Measurements from ENCODE around the gene BEND4.
"Not testable (repeated sequence)": the region's sequence is repeated elsewhere in the genome, so short reads cannot be mapped to it uniquely, and the experiment has no call there.

Gene BEND4

GRCh38 chr4:42152507-42153504 is at the start of gene BEND4:
Gene BEND4 (minus strand): TSS chr4:42152655. CDS start chr4:42152143, 512 bp downstream.
- DNase-seq = no peak

GRCh38 chr4:42197341-42197740 is 44.9 kb upstream of the BEND4 start:
- no peak for DNase-seq

DNA sequence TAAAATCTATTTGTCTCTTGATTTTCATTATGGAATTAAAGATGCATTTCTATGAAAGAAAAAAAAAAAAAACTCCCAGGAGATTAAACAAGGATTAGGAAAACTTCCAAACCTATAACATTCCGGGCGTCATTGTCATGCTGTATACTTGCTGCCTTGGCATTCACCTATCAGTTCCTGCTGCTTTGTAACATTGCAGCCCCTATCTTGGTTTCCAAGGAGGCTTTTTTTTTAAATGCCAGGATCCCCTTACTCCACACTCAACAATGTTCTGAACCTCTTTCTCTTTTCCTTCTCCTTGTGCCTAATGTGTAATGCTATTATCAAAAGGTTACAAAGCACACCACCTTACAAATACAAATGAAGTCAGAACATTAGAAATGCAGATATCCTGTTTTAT is 20.5 kb upstream of the BEND4 start:
- DNase-seq = no peak

GRCh38 chr4:42172128-42172790 is 19.8 kb upstream of the BEND4 start:
- no peak for DNase-seq

- no peak for DNase-seq
Measured at GRCh38 chr4:42167709-42168108, 15.3 kb upstream of the BEND4 start.

- DNase-seq = not testable (repeated sequence)
Measured at GRCh38 chr4:42166186-42166585, 13.7 kb upstream of the BEND4 start.

- DNase-seq = no peak
Measured at GRCh38 chr4:42159271-42160001, 7.0 kb upstream of the BEND4 start.

- peak; percentile 44 for DNase-seq
Measured at GRCh38 chr4:42151568-42152506, 618 bp downstream of the BEND4 start.

- DNase-seq = no peak
Measured at GRCh38 chr4:42150653-42151567, 1.5 kb downstream of the BEND4 start.

DNA sequence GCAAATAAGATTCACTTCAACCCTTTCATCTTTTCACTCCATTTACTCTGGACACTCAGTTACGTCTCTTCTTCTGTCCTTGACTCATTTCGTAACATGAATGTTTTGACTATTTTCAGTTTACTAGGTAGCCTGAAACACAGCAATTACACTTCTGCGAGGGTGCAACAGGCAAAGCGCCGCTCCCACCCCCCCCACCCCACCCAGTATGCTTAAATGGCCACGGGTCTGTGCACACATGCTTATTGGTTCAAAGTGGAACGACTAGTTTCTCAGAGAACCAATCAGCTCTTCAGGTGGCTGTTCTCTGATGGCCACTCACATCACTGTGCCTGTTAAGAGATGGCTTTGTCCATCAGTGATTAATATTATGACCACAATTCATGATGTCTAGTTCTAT is 3.5 kb downstream of the BEND4 start:
- DNase-seq = no peak

GRCh38 chr4:42148425-42148824 is 4.0 kb downstream of the BEND4 start:
- no peak for DNase-seq

DNA sequence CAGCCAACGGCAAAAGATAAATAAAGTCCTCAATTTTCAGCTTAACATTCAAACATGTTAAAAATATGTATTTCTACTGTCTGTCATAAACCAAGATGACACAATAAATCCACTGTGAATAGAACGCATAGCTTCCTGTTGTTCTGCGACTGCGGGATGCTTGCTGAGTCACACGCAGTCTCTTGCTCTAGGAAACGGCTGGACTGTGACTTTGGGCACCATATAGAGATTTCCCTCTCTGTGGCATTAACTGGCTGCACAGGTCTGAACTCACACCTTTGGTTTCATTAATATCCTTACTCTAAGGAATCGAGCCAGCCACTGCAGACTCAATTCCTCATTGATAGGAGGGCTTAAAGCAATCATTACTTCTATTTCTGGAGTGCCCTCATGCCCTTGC is 8.4 kb downstream of the BEND4 start:
- DNase-seq = no peak

GRCh38 chr4:42142591-42142990 is 9.9 kb downstream of the BEND4 start:
- no peak for DNase-seq

GRCh38 chr4:42136371-42136770 is 16.1 kb downstream of the BEND4 start:
- no peak for DNase-seq

GRCh38 chr4:42133006-42133405 is 19.4 kb downstream of the BEND4 start:
- no peak for DNase-seq

DNA sequence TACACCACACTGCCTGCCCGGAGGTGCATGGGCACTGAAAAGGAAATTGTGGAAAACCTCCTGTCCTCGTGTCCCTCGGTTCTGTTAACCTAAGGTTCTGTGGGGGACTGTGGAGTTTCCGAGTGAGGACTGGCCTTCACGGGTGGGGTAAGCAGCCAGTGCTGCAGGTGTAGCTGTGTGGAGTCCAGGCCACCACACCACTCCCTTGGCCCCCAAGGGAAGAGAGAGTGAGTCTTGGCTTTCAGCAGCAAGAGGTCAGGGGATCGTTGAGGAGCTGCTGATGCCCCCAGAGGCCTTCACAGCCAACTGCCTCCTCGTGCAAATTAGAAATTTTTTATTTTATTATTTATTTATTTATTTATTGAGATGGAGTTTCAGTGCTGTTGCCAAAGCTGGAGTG is 20.4 kb downstream of the BEND4 start:
- no peak for DNase-seq

DNA sequence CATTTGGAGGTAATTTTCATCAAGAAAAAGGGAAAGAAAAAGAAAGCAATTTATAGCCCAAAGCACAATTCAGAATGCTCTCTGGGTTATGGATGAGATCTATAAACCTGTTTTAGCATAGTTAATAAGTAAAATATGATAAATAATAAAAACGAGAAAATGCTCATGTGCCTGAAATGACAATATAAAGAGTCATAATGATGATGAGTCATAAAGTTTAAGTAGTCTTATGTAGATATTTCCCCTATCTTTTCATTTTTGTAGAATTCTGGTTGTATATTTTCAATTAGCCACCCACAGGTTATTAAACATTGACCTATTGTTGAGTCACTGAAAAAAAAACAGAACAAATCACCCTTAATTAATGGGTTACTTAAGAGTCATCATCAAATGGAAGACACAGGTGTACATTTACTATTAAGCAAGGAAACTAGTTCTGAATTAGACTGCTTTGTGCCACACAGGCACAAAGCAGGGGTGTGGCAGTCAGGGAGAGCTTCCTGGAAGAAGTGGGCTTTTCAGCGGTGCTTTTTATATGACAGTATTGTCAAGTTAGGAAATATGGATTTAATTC is 29.3 kb downstream of the BEND4 start:
- DNase-seq = no peak

DNA sequence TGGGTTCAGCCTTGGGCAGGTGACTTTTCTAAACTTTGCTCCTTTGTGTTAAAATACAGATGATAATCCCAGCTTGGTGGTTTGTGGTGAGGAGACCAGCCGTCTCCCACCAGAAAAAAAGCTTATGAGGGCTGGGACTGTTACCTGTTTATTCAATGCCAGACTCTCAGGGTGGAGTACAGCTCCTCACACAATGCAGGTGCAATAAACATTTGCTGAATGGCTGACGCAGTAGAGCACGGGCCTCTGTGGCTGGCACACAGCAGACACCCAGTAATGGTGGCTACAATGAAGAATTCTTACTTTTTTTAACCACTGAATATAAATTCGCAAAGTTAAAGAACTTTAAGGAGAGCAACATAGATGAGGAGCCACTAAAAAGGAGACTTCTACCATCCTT is 30.2 kb downstream of the BEND4 start:
- no peak for DNase-seq

DNA sequence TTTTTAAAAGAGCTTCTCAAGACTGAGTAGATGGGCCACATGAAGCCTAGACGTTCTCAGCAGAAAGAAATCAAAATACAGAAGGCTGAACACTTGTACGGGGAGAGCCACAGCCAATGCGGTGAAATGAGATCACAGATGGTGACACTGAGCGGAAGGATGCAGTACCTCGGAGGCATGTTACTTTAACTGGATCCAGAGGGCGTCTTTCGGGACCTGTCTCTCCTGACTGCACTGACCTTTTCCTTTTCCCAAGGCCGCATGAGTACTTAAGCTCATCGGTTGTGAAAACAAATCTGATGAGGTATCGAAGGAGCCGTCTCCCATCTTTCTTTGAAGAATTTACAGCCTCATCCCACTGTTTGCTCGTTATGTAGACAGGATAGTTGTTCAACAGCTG is 32.6 kb downstream of the BEND4 start:
- DNase-seq = no peak

DNA sequence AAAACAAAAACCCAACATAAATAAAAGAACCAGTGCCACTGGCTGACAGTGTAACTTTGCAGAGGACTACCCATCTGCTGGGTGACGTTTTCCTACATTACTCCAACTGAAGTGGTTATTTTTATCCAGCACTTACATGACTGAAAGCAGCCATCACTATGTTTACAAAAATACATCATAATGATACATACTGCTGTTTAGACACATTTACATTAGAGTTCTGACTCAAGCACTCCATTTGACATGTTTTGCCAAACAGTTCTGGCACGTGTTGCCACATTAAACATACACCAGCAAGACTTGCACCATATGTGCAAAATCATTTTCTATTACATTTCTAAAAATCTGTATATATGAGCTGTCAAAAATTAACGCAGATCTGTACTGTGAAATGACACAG is 39.6 kb downstream of the BEND4 start:
- no peak for DNase-seq

DNA sequence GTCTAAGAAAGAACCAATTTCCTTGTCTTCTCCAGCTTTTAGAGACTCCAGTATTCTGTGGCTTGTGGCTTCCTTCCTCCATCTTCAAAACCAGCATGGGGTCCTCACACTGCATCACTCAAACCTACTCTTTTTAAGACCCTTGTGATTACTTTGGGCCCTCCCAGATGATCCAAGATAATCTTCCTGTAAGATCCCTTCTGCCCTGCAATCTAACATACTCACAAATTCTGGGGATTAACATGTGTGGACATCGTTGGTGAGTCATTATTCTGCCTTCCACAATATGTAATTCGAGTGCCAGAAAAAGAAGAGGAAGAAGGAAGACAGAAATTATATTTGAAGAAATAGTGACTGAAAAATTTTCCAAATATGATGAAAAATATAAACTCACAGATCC is 47.9 kb downstream of the BEND4 start:
- no peak for DNase-seq
